ENCODE data around the gene IPO5. TPM values are rescaled to one million over a fixed set of nuclear protein-coding genes. Genes with fewer than 3 reads are reported as not detected.

IPO5 gene
- total RNA-seq, 4 donors from 2014 or later: 104 to 212 (median 147) TPM

DNA sequence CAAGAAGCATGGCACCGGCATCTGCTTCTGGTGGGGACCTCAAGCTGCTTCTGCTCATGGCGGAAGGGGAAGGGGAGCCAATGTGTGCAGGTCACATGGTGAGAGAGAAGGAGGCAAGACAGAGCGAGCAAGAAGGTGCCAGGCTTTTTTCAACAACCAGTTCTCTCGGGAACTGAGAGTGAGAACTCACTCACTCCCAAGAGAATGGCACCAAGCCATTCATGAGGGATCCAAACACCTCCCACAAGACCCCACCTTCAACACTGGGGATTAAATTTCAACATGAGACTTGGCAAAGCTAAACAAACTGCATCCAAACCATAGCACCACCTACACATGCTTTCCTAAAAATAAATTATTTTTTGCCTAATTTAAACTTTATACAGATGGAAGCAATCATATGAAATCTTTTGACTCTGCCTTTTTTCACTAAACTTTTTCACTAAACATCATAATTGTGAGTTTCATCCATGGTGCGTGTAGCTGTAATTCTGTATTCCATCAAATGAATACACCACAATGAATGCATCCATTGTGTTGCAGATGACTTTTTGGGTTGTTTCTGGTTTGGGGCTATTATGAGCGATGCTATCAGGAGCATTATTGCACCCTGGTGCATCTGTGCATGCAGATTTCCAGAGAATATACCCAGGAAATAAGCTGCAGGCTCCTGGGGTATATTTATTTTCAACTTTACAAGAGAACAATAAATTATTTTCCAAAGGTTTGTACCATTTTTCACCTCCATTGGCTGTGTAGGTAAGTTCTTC lies 14.6 kb upstream of the IPO5 start:
- H3K9me3 ChIP-seq: no peaks in the 10 kb centered on the region
- no peaks in the 10 kb centered on the region for H3K36me3 ChIP-seq
- H3K4me3 ChIP-seq: no peak overlapping the region
- DNase-seq: no peak
- no peaks in the 10 kb centered on the region for H3K4me1 ChIP-seq
- intact Hi-C loops (cut with DNase I; ENCODE audit: low total_unique reads): no loop called here
- TF ChIP-seq, protein P1, sequence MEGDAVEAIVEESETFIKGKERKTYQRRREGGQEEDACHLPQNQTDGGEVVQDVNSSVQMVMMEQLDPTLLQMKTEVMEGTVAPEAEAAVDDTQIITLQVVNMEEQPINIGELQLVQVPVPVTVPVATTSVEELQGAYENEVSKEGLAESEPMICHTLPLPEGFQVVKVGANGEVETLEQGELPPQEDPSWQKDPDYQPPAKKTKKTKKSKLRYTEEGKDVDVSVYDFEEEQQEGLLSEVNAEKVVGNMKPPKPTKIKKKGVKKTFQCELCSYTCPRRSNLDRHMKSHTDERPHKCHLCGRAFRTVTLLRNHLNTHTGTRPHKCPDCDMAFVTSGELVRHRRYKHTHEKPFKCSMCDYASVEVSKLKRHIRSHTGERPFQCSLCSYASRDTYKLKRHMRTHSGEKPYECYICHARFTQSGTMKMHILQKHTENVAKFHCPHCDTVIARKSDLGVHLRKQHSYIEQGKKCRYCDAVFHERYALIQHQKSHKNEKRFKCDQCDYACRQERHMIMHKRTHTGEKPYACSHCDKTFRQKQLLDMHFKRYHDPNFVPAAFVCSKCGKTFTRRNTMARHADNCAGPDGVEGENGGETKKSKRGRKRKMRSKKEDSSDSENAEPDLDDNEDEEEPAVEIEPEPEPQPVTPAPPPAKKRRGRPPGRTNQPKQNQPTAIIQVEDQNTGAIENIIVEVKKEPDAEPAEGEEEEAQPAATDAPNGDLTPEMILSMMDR (IDR thresholded peaks at IDR 0.05): no peak
- no peak for TF ChIP-seq POLR2A (IDR thresholded peaks at IDR 0.05)
- no peak overlapping the region for H3K27ac ChIP-seq
- no peaks in the 10 kb centered on the region for H3K27me3 ChIP-seq

DNA sequence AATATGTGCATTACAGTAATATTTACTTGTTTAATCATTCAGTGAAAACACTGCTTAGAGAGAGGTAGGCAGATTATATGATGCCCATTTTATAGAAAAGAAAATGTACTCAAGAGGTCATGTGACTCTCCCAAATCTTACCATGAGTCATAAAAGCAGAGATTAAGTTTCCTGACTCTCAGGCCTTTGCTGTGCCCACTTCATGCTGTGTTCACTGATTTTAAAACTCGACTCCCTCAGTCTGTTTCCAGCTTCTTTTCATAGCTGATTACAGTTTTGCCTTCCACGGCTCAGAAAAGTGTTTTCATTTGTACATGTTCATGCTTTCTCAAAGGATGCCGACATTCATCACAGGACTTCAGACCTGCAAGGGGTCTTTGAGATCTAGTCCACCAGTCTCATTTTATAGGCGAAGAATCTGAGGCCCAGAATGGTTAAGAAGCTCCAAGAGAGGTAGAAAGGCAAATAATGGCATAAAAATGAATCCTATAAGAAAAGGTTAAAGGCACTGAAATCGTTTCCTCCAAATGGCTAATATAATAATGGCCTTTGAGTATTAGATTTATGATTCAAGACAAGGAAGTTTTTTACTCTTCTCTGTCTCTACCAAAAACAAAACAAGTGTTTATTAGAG lies 9.0 kb upstream of the IPO5 start:
- intact Hi-C loops (cut with DNase I; ENCODE audit: low total_unique reads): no loop called here
- Histone ChIP-seq H3K9me3 (no peaks in the 10 kb centered on the region), H3K27me3 (no peaks in the 10 kb centered on the region), H3K36me3 (no peaks in the 10 kb centered on the region), H3K27ac (no peak overlapping the region), H3K4me1 (no peaks in the 10 kb centered on the region), H3K4me3 (no peak overlapping the region)
- TF ChIP-seq, protein P1 (IDR thresholded peaks at IDR 0.05): no peak
- no peak for TF ChIP-seq POLR2A (IDR thresholded peaks at IDR 0.05)
- no peak for DNase-seq

DNA sequence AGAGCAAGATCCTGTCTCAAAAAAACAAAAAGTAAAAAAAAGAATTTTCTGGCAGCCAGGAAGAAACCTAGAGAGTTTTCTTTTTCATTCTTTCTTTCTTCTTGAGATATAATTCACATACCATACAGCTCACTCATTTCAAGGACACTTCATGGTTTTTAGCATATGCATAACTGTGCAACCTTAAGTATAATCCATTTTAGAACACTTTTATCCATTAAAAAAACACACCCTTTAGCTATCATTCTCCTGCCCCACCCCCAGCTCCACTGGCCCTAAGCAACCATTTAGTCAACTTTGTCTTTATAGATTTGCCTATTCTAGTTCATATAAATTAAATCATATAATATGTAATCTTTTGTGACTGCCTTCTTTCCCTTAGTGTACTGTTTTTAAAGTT lies 8.1 kb upstream of the IPO5 start:
- Histone ChIP-seq H3K27me3 (no peaks in the 10 kb centered on the region), H3K4me1 (no peaks in the 10 kb centered on the region), H3K4me3 (no peak overlapping the region), H3K36me3 (no peaks in the 10 kb centered on the region), H3K9me3 (no peaks in the 10 kb centered on the region), H3K27ac (no peak overlapping the region)
- intact Hi-C loops (cut with DNase I; ENCODE audit: low total_unique reads): no loop called here
- TF ChIP-seq POLR2A (IDR thresholded peaks at IDR 0.05): no peak
- TF ChIP-seq, protein P1 (IDR thresholded peaks at IDR 0.05): no peak
- DNase-seq: no peak

DNA sequence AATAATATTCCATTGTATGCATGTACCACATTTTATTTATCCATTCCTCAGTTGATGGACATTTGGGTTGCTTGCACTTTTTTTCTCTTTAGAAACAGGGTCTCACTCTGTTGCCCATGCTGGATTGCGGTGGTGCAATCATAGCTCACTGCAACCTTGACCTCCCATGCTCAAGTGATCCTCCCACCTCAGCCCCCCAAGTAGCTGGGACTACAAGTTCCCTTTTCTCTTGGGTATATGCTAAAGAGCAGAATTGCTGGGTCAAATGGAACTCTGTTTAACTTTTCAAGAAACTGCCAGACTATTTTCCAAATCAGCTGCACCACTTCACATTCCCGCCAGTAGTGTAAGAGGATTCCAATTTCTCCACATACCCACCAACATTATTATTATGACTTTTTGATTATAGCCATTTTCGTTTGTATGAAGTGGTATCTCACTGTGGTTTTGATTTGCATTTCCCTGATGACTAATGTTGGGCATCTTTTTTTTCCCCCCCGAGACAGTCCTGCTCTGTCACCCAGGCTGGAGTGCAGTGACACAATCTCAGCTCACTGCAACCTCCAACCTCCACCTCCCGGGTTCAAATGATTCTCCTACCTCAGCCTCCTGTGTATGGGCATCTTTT lies 7.6 kb upstream of the IPO5 start:
- intact Hi-C loops (cut with DNase I; ENCODE audit: low total_unique reads): no loop called here
- H3K36me3 ChIP-seq: no peaks in the 10 kb centered on the region
- no peaks in the 10 kb centered on the region for H3K4me1 ChIP-seq
- no peaks in the 10 kb centered on the region for H3K27me3 ChIP-seq
- no peak for DNase-seq
- TF ChIP-seq, protein P1 (IDR thresholded peaks at IDR 0.05): no peak
- no peak for TF ChIP-seq POLR2A (IDR thresholded peaks at IDR 0.05)
- H3K9me3 ChIP-seq: no peaks in the 10 kb centered on the region
- no peak overlapping the region for H3K27ac ChIP-seq
- H3K4me3 ChIP-seq: no peak overlapping the region
